22Rv1 (cell line): ENCODE data around the gene DUOX1.

Source experiments
- ZFX ChIP-seq: fragments of 450-650 bp; IDR thresholded peaks from 2 replicates; pipeline ENCODE4 v1.6.1; 2017; ENCODE audit warnings: antibody characterized with exemption, borderline replicate concordance
- TF ChIP-seq, protein P1 (sequence below): fragments of 450-650 bp; IDR thresholded peaks from 2 replicates; pipeline ENCODE4 v1.5.1; 2017; ENCODE audit warnings: mild to moderate bottlenecking

DNA sequence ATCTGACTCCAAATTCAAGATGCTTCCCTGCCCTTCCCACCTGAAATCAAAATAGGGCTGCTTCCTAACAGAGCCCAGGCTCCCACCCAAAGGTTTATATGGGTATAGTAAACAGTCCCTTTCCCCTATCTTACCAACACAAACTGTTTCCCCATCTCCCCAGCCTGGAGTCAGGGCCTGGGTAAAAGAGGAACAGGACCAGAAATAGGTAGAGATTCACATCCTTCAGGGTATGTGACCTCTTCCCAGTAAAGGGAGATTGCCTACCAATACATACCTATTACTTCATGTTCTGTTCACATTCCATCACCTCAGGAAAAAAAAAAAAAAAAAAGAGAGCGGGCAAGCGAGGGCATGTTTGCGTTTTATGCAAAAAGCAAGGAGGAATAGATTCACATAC lies 67.7 kb downstream of the DUOX1 start:
- TF ChIP-seq, protein P1, sequence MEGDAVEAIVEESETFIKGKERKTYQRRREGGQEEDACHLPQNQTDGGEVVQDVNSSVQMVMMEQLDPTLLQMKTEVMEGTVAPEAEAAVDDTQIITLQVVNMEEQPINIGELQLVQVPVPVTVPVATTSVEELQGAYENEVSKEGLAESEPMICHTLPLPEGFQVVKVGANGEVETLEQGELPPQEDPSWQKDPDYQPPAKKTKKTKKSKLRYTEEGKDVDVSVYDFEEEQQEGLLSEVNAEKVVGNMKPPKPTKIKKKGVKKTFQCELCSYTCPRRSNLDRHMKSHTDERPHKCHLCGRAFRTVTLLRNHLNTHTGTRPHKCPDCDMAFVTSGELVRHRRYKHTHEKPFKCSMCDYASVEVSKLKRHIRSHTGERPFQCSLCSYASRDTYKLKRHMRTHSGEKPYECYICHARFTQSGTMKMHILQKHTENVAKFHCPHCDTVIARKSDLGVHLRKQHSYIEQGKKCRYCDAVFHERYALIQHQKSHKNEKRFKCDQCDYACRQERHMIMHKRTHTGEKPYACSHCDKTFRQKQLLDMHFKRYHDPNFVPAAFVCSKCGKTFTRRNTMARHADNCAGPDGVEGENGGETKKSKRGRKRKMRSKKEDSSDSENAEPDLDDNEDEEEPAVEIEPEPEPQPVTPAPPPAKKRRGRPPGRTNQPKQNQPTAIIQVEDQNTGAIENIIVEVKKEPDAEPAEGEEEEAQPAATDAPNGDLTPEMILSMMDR, result no peak
- TF ChIP-seq ZFX, result no peak
